ENCODE data around the gene KCNG1. TPM values are rescaled to one million over a fixed set of nuclear protein-coding genes. Genes with fewer than 3 reads are reported as not detected.

Gene KCNG1
- total RNA-seq, 1 donor from 2014 or later, result 6.3 TPM

DNA sequence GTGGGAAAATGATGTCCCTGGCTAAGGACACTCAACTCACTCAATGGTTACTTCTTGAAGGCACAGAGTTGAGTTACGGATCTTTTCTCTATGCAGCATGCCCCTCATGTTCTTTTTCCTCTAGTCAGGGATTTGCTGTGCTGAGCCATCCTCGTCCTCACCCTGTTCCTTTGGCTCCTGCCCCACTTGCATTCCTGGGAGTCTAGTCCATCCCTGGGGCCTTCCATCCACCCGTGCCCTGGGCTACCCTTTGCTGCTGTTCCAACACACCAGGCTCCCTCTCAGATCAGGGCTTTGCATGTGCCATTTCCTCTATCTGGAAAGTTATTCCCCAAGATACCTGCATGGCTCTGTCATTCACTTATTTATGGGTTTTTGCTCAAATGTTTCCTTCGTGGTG is 13.3 kb upstream of the KCNG1 start:
- H3K27ac Mint-ChIP-seq (ENCODE audit: unreplicated experiment), result no peak overlapping the region
- no peak for TF ChIP-seq CTCF (IDR thresholded peaks at IDR 0.05)
- H3K9me3 Mint-ChIP-seq (ENCODE audit: unreplicated experiment), result peaks cover 5% of the 10 kb centered on the region
- DNase-seq (ENCODE audit: extremely low spot score, unreplicated experiment), result no peak
- no peaks in the 10 kb centered on the region for H3K36me3 Mint-ChIP-seq (ENCODE audit: unreplicated experiment)
- H3K27me3 Mint-ChIP-seq (ENCODE audit: unreplicated experiment), result peaks cover 12% of the 10 kb centered on the region
- H3K4me1 Mint-ChIP-seq (ENCODE audit: unreplicated experiment), result peaks cover 23% of the 10 kb centered on the region
- no peak overlapping the region for H3K4me3 Mint-ChIP-seq (ENCODE audit: unreplicated experiment)

GRCh38 chr20:51034988-51035656 is 12.2 kb upstream of the KCNG1 start:
- peak overlapping the region; percentile 89 for H3K27ac Mint-ChIP-seq (ENCODE audit: unreplicated experiment)
- peaks cover 5% of the 10 kb centered on the region for H3K9me3 Mint-ChIP-seq (ENCODE audit: unreplicated experiment)
- DNase-seq (ENCODE audit: extremely low spot score, unreplicated experiment), result no peak
- H3K27me3 Mint-ChIP-seq (ENCODE audit: unreplicated experiment), result peaks cover 23% of the 10 kb centered on the region
- H3K36me3 Mint-ChIP-seq (ENCODE audit: unreplicated experiment), result no peaks in the 10 kb centered on the region
- no peak overlapping the region for H3K4me3 Mint-ChIP-seq (ENCODE audit: unreplicated experiment)
- no peak for TF ChIP-seq CTCF (IDR thresholded peaks at IDR 0.05)
- peaks cover 23% of the 10 kb centered on the region for H3K4me1 Mint-ChIP-seq (ENCODE audit: unreplicated experiment)

GRCh38 chr20:51034476-51034875 is 11.6 kb upstream of the KCNG1 start:
- Mint-ChIP-seq H3K4me3 (ENCODE audit: unreplicated experiment) (no peak overlapping the region), H3K4me1 (ENCODE audit: unreplicated experiment) (peaks cover 23% of the 10 kb centered on the region), H3K27me3 (ENCODE audit: unreplicated experiment) (peaks cover 29% of the 10 kb centered on the region), H3K27ac (ENCODE audit: unreplicated experiment) (peak overlapping the region; percentile 89), H3K9me3 (ENCODE audit: unreplicated experiment) (peaks cover 5% of the 10 kb centered on the region), H3K36me3 (ENCODE audit: unreplicated experiment) (no peaks in the 10 kb centered on the region)
- DNase-seq (ENCODE audit: extremely low spot score, unreplicated experiment), result no peak
- no peak for TF ChIP-seq CTCF (IDR thresholded peaks at IDR 0.05)

- no peak overlapping the region for H3K4me3 Mint-ChIP-seq (ENCODE audit: unreplicated experiment)
- no peak overlapping the region for H3K27ac Mint-ChIP-seq (ENCODE audit: unreplicated experiment)
- no peak for TF ChIP-seq CTCF (IDR thresholded peaks at IDR 0.05)
These were observed 7.3 kb upstream of the KCNG1 start for GRCh38 chr20:51029963-51030920.

DNA sequence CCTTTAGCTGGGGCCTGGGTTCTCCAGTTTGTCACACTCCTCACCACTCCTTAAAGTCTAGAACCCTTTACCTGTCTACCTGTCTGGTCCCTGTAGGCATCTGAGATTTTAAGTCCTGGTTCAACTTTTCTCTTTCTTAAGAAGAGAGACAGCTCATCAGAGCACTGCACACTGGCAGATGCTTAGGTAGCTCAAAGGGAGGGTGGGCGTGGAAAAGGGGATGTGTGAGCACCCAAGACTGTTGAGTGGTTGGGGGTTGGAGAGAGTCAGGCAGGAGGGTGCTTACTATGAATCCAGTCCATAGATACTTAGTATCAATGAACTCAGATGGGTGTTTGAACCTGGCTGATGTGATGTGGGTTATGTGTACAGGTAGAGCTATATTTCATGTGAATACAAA is 6.6 kb upstream of the KCNG1 start:
- Mint-ChIP-seq H3K4me3 (ENCODE audit: unreplicated experiment) (no peak overlapping the region), H3K27ac (ENCODE audit: unreplicated experiment) (no peak overlapping the region), H3K27me3 (ENCODE audit: unreplicated experiment) (peaks cover 56% of the 10 kb centered on the region), H3K9me3 (ENCODE audit: unreplicated experiment) (peaks cover 5% of the 10 kb centered on the region), H3K36me3 (ENCODE audit: unreplicated experiment) (no peaks in the 10 kb centered on the region), H3K4me1 (ENCODE audit: unreplicated experiment) (peaks cover 16% of the 10 kb centered on the region)
- DNase-seq (ENCODE audit: extremely low spot score, unreplicated experiment), result no peak
- no peak for TF ChIP-seq CTCF (IDR thresholded peaks at IDR 0.05)

More at GRCh38 chr20:51029963-51030920, 7.3 kb upstream of the KCNG1 start:
- peaks cover 5% of the 10 kb centered on the region for H3K9me3 Mint-ChIP-seq (ENCODE audit: unreplicated experiment)
- no peaks in the 10 kb centered on the region for H3K36me3 Mint-ChIP-seq (ENCODE audit: unreplicated experiment)
- H3K27me3 Mint-ChIP-seq (ENCODE audit: unreplicated experiment), result peaks cover 54% of the 10 kb centered on the region
- DNase-seq (ENCODE audit: extremely low spot score, unreplicated experiment), result no peak
- peaks cover 17% of the 10 kb centered on the region for H3K4me1 Mint-ChIP-seq (ENCODE audit: unreplicated experiment)
